Activated effector memory CD4-positive, alpha-beta T cell treated with anti-CD3 and anti-CD28 coated beads, Interleukin-2, amount 50 U/mL, for 16 hours (primary cell): Measurements from ENCODE around the gene HTRA1.

Source experiments
- DNase-seq: peaks from one replicate; pipeline ENCODE4 v3.0.0-alpha.2; 2020

Gene HTRA1

GRCh38 chr10:122521011-122521410, 59.7 kb downstream of the HTRA1 start:
- no peak for DNase-seq

- no peak for DNase-seq
These were observed 63.5 kb downstream of the HTRA1 start for GRCh38 chr10:122524811-122525210.

GRCh38 chr10:122525788-122526187, 64.4 kb downstream of the HTRA1 start:
- no peak for DNase-seq

- DNase-seq = no peak
These were observed 65.5 kb downstream of the HTRA1 start for GRCh38 chr10:122526892-122527291.

GRCh38 chr10:122530177-122530576, 68.8 kb downstream of the HTRA1 start:
- no peak for DNase-seq

GRCh38 chr10:122531261-122531660, 69.9 kb downstream of the HTRA1 start:
- no peak for DNase-seq

GRCh38 chr10:122531939-122532338, 70.6 kb downstream of the HTRA1 start:
- no peak for DNase-seq

- no peak for DNase-seq
These were observed 71.4 kb downstream of the HTRA1 start for GRCh38 chr10:122532601-122533296.

GRCh38 chr10:122537545-122537944, 76.2 kb downstream of the HTRA1 start:
- no peak for DNase-seq

GRCh38 chr10:122541541-122542002, 80.2 kb downstream of the HTRA1 start:
- no peak for DNase-seq

- DNase-seq = no peak
These were observed 82.5 kb downstream of the HTRA1 start for GRCh38 chr10:122543676-122544445.

- DNase-seq = no peak
These were observed 83.1 kb downstream of the HTRA1 start for GRCh38 chr10:122544493-122544892.

- no peak for DNase-seq
These were observed 84.9 kb downstream of the HTRA1 start for GRCh38 chr10:122546242-122546641.

GRCh38 chr10:122548407-122549085, 87.2 kb downstream of the HTRA1 start:
- DNase-seq = no peak

- DNase-seq = no peak
These were observed 88.3 kb downstream of the HTRA1 start for GRCh38 chr10:122549636-122550035.

- no peak for DNase-seq
These were observed 89.1 kb downstream of the HTRA1 start for GRCh38 chr10:122550427-122550826.

GRCh38 chr10:122550983-122551382, 89.6 kb downstream of the HTRA1 start:
- no peak for DNase-seq

- DNase-seq = peak; percentile 78
These were observed 90.1 kb downstream of the HTRA1 start for GRCh38 chr10:122551450-122551849.

- DNase-seq = no peak
These were observed 92.0 kb downstream of the HTRA1 start for GRCh38 chr10:122553341-122553740.

GRCh38 chr10:122554131-122555036, 93.0 kb downstream of the HTRA1 start:
- no peak for DNase-seq

GRCh38 chr10:122555442-122555841, 94.1 kb downstream of the HTRA1 start:
- no peak for DNase-seq

GRCh38 chr10:122557516-122557915, 96.2 kb downstream of the HTRA1 start:
- DNase-seq = no peak

- DNase-seq = peak; percentile 68
These were observed 97.1 kb downstream of the HTRA1 start for GRCh38 chr10:122558452-122558851.
